H1 (cell line): ENCODE data around the gene HSDL2. TPM values are rescaled to one million over a fixed set of nuclear protein-coding genes. Genes with fewer than 3 reads are reported as not detected.
"Not testable (repeated sequence)": the region's sequence is repeated elsewhere in the genome, so short reads cannot be mapped to it uniquely, and the experiment has no call there.

Source experiments
- CTCF ChIA-PET: fragments of 300-600 bp; sonication (Branson Sonifier 250); formaldehyde crosslinking; loops from one replicate; lab custom pipeline; 2021; ENCODE audit not compliant: partially characterized antibody; lab: Charles Lee
- POLR2A ChIA-PET: fragments of 300-600 bp; sonication (Branson Sonifier 250); formaldehyde crosslinking; loops from one replicate; lab custom pipeline; 2021; ENCODE audit warnings: inconsistent platforms; ENCODE audit not compliant: partially characterized antibody; lab: Charles Lee
- DNase-seq, 2 experiments: peaks; one replicate each; pipeline versions ENCODE4 v3.0.0 to v3.0.0-alpha.2; 2010 to 2022; ENCODE audit warnings: low spot score in 2 of 2, low read depth in 1 of 2, mixed read lengths in 1 of 2
- FAIRE-seq: peaks from 2 replicates; lab custom pipeline; 2011; peaks lifted over from hg19 to GRCh38; lab: Jason Lieb, UNC
- H2AFZ ChIP-seq: 2 replicates; pipeline ENCODE4 v1.8.1; 2012; ENCODE audit warnings: low read length, inconsistent platforms
- H2AK5ac ChIP-seq: 2 replicates; pipeline ENCODE4 v1.6.1; 2013; ENCODE audit warnings: low read depth, low read length
- H2BK120ac ChIP-seq: replicated peaks from 2 replicates; pipeline ENCODE3; 2013; ENCODE audit warnings: low read depth, low read length, inconsistent platforms
- H2BK12ac ChIP-seq: 2 replicates; pipeline ENCODE4 v1.6.1; 2013; ENCODE audit warnings: low read depth, low read length
- H2BK15ac ChIP-seq: 2 replicates; pipeline ENCODE4 v1.6.1; 2013; ENCODE audit warnings: low read length
- H2BK20ac ChIP-seq: 2 replicates; pipeline ENCODE4 v1.6.1; 2013; ENCODE audit warnings: low read length
- H2BK5ac ChIP-seq: 2 replicates; pipeline ENCODE4 v1.6.1; 2013; ENCODE audit warnings: low read depth, low read length
- H3K14ac ChIP-seq: 2 replicates; pipeline ENCODE4 v1.6.1; 2013; ENCODE audit warnings: inconsistent platforms; ENCODE audit not compliant: insufficient read length
- H3K18ac ChIP-seq: 2 replicates; pipeline ENCODE4 v1.6.1; 2013; ENCODE audit warnings: low read length; ENCODE audit errors: extremely low read depth
- H3K23ac ChIP-seq: 2 replicates; pipeline ENCODE4 v1.6.1; 2013; ENCODE audit warnings: inconsistent platforms; ENCODE audit not compliant: insufficient read length
- H3K23me2 ChIP-seq: 2 replicates; pipeline ENCODE4 v1.6.1; 2013; ENCODE audit warnings: low read depth, low read length
- H3K27ac ChIP-seq: 2 replicates; pipeline ENCODE4 v1.6.1; 2011; ENCODE audit warnings: low read depth, low read length, inconsistent platforms
- H3K27me3 ChIP-seq, 4 experiments: replicated peaks in 1 of 4; 1 replicate in 1 of 4; 2 replicates in 3 of 4; pipeline versions ENCODE4 v1.6.1 to v1.8.1; 2011 to 2013; ENCODE audit warnings: low read length in 3 of 4, mild to moderate bottlenecking in 3 of 4, inconsistent platforms in 2 of 4, mixed read lengths in 2 of 4, moderate library complexity in 1 of 4; ENCODE audit not compliant: control insufficient read depth in 3 of 4, insufficient read depth in 3 of 4; ENCODE audit errors: extremely low read depth in 1 of 4
- H3K36me3 ChIP-seq, 4 experiments: 2 replicates each; pipeline versions ENCODE4 v1.6.1 to v1.8.1; 2011 to 2013; ENCODE audit warnings: mild to moderate bottlenecking in 4 of 4, low read length in 3 of 4, moderate library complexity in 2 of 4, control low read depth in 1 of 4, inconsistent platforms in 1 of 4; ENCODE audit not compliant: insufficient read depth in 4 of 4, control insufficient read depth in 2 of 4
- H3K4ac ChIP-seq: replicated peaks from 2 replicates; pipeline ENCODE3; 2013; ENCODE audit warnings: low read length, low read depth, mixed read lengths, inconsistent platforms; ENCODE audit not compliant: insufficient read length
- H3K4me1 ChIP-seq, 4 experiments: replicated peaks in 1 of 4; 1 replicate in 1 of 4; 2 replicates in 3 of 4; pipeline versions ENCODE4 v1.6.1 to v1.8.1; 2011 to 2013; ENCODE audit warnings: low read length in 3 of 4, inconsistent platforms in 2 of 4, mixed read lengths in 1 of 4; ENCODE audit not compliant: insufficient read depth in 4 of 4, control insufficient read depth in 3 of 4
- H3K4me2 ChIP-seq, 2 experiments: 2 replicates each; pipeline versions ENCODE4 v1.6.1 to v1.8.1; 2011 to 2013; ENCODE audit warnings: low read depth in 2 of 2, low read length in 2 of 2, control low read depth in 1 of 2, inconsistent platforms in 1 of 2, mild to moderate bottlenecking in 1 of 2; ENCODE audit not compliant: insufficient read depth in 1 of 2
- H3K4me3 ChIP-seq, 4 experiments: fragments of 200-600, 300-600 bp in 1 of 4; sonication (generic), shearing (Covaris generic), sonication (Bioruptor Twin) in 1 of 4; 2 replicates each; pipeline versions ENCODE4 v1.5.1 to v1.8.1; 2011 to 2016; ENCODE audit warnings: low read length in 4 of 4, low read depth in 3 of 4, control low read depth in 2 of 4, inconsistent platforms in 2 of 4, mild to moderate bottlenecking in 2 of 4, mixed read lengths in 1 of 4, moderate library complexity in 1 of 4; ENCODE audit not compliant: insufficient read depth in 2 of 4; ENCODE audit errors: extremely low read depth in 1 of 4
- H3K56ac ChIP-seq: replicated peaks from 2 replicates; pipeline ENCODE3; 2013; ENCODE audit warnings: low read depth, mild to moderate bottlenecking, mixed read lengths, low read length, inconsistent platforms; ENCODE audit not compliant: insufficient read length
- H3K79me1 ChIP-seq: 2 replicates; pipeline ENCODE4 v1.6.1; 2013; ENCODE audit warnings: low read depth, low read length, control low read depth
- H3K79me2 ChIP-seq, 2 experiments: 2 replicates each; pipeline versions ENCODE4 v1.6.1 to v1.8.1; 2012 to 2013; ENCODE audit warnings: low read length in 2 of 2, mild to moderate bottlenecking in 2 of 2, inconsistent platforms in 1 of 2; ENCODE audit not compliant: insufficient read depth in 2 of 2, control insufficient read depth in 1 of 2
- H3K9ac ChIP-seq, 4 experiments: replicated peaks in 1 of 4; 1 replicate in 1 of 4; 2 replicates in 3 of 4; pipeline versions ENCODE4 v1.6.1 to v1.8.1; 2011 to 2013; ENCODE audit warnings: low read depth in 3 of 4, low read length in 3 of 4, control low read depth in 2 of 4, mild to moderate bottlenecking in 2 of 4, moderate library complexity in 2 of 4, inconsistent platforms in 1 of 4; ENCODE audit errors: extremely low read depth in 1 of 4
- H3K9me3 ChIP-seq, 2 experiments: 2 replicates each; pipeline versions ENCODE4 v1.6.1 to v1.8.1; 2012 to 2013; ENCODE audit warnings: mild to moderate bottlenecking in 2 of 2, moderate library complexity in 2 of 2, control low read depth in 1 of 2, inconsistent platforms in 1 of 2, low read depth in 1 of 2, low read length in 1 of 2, mixed read lengths in 1 of 2; ENCODE audit not compliant: insufficient read depth in 2 of 2
- H4K20me1 ChIP-seq, 2 experiments: replicated peaks in 1 of 2; 2 replicates each; pipeline versions ENCODE3 to v1.8.1; 2011 to 2013; ENCODE audit warnings: inconsistent platforms in 2 of 2, low read length in 2 of 2, mild to moderate bottlenecking in 1 of 2; ENCODE audit not compliant: insufficient read depth in 2 of 2, control insufficient read depth in 1 of 2
- H4K5ac ChIP-seq: 2 replicates; pipeline ENCODE4 v1.6.1; 2013; ENCODE audit warnings: low read length, low read depth, mixed read lengths, inconsistent platforms; ENCODE audit not compliant: insufficient read length
- H4K8ac ChIP-seq: 2 replicates; pipeline ENCODE4 v1.8.0; 2013; ENCODE audit warnings: mild to moderate bottlenecking, moderate library complexity, low read length, inconsistent platforms; ENCODE audit not compliant: insufficient read depth; ENCODE audit errors: extremely low read depth
- H4K91ac ChIP-seq: replicated peaks from 2 replicates; pipeline ENCODE3; 2013; ENCODE audit warnings: low read length, mixed read lengths, inconsistent platforms; ENCODE audit not compliant: insufficient read length
- WGBS, 2 experiments: shearing (Covaris generic) in 1 of 2; methylation state at CpG; one replicate each; pipeline versions ENCODE4 v1.1.6 to v1.1.7; 2013 to 2015; ENCODE audit warnings: low lambda C conversion rate in 2 of 2, mixed read lengths in 2 of 2, inconsistent platforms in 1 of 2, low coverage in 1 of 2, missing lambda C conversion rate in 1 of 2; ENCODE audit not compliant: insufficient replicate concordance in 2 of 2, insufficient coverage in 1 of 2, insufficient read length in 1 of 2; ENCODE audit errors: extremely low coverage in 1 of 2, missing lambda C conversion rate in 1 of 2; 5-methylcytosine and 5-hydroxymethylcytosine counted together
- polyA plus RNA-seq, 7 experiments: library from polyadenylated mRNA; depleted of rRNA in 3 of 7; stranded (reverse) in 5 of 7; unstranded in 2 of 7; fragments of >200 nt in 5 of 7; fragments of 200-250 nt in 2 of 7; gene quantifications; 1 replicate in 5 of 7; 2 replicates in 1 of 7; 4 replicates in 1 of 7; pipeline versions ENCODE4 v1.2.1 to v1.2.3, GENCODE V29; 2011 to 2013; ENCODE audit warnings: missing spikeins in 2 of 7, mixed read lengths in 2 of 7
- total RNA-seq: library from RNA; stranded (reverse); fragmentation: NEBNext Ultra II Directional; extraction: Animal tissue kit (Norgen Biotek cat#: 25700); gene quantifications from 2 replicates; pipeline ENCODE4 v1.2.1, GENCODE V29; 2021

HSDL2 gene
- total and polyA plus RNA-seq, 2 of the 8 experiments (the other 6 are each of a cell fraction or from before 2014, with no cell fraction given) = 6.6 to 15.4 TPM

DNA sequence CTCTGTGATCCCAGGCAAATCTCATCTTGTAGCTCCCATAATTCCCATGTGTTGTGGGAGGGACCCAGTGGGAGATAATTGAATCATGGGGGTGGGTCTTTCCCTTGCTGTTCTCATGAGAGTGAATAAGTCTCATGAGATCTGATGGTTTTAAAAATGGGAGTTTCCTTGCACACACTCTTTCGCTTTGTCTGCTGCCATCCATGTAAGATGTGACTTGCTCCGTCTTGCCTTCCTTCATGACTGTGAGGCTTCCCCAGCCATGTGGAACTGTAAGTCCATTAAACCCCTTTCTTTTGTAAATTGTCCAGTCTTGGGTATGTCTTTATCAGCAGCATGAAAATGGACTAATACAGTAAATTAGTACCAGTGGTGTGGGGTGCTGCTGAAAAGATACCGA lies 14.7 kb upstream of the HSDL2 start:
- H3K9ac ChIP-seq, H3K36me3 ChIP-seq, H2BK12ac ChIP-seq, H2BK20ac ChIP-seq, H2BK120ac ChIP-seq, H3K18ac ChIP-seq, H4K20me1 ChIP-seq, H4K8ac ChIP-seq, POLR2A ChIA-PET, H2AFZ ChIP-seq, FAIRE-seq, DNase-seq, H4K5ac ChIP-seq, H3K27ac ChIP-seq, H3K4me3 ChIP-seq, H3K4me2 ChIP-seq, H3K79me1 ChIP-seq, H4K91ac ChIP-seq, H3K27me3 ChIP-seq, H3K4ac ChIP-seq, H3K4me1 ChIP-seq, H3K23me2 ChIP-seq, H3K56ac ChIP-seq, H2BK15ac ChIP-seq, H3K23ac ChIP-seq, H2AK5ac ChIP-seq, H3K79me2 ChIP-seq, H2BK5ac ChIP-seq, H3K14ac ChIP-seq: not testable (repeated sequence)
- 91% methylated on average over 3 of the region's 3 CpGs; no CpG with 5 or more reads in 1 of the 2 experiments for WGBS, 2 experiments
- peaks cover 10 to 14% of the 10 kb centered on the region in 2 experiments; a peak in 3 of 4 replicates for H3K9me3 ChIP-seq
- CTCF ChIA-PET = interaction anchor here (0.6 to 2.6 kb wide), 4 partner anchors 14 to 252 kb away, joined by 3 to 16 read pairs (median 5); no protein-coding TSS in a partner anchor
